IMR-90 (cell line): Measurements from ENCODE around the gene FMN1. TPM values are rescaled to one million over a fixed set of nuclear protein-coding genes. Genes with fewer than 3 reads are reported as not detected.
A peak's percentile ranks its signal among the peaks of the same experiment; 100 is the strongest.

Experiments used
- ATAC-seq: fragments of 200-7000 bp; cut with Tn5 transposase; 2 replicates; pipeline ENCODE4 v1.9.1; 2020; ENCODE audit warnings: low read depth, mild to moderate bottlenecking, moderate library complexity
- BruUV-seq: library from RNA; stranded (reverse); fragments of 400-500 nt; replicated peaks from 2 replicates; lab custom pipeline; 2021; lab: Mats Ljungman, UMichigan
- CTCF ChIA-PET: fragments of 300-600 bp; formaldehyde crosslinking; extraction: SDS; loops from one replicate; lab custom pipeline; 2021; ENCODE audit warnings: antibody characterized with exemption; lab: Yijun Ruan, JAX
- POLR2A ChIA-PET: fragments of 300-600 bp; sonication (Branson Sonifier 250); formaldehyde crosslinking; loops from one replicate; lab custom pipeline; 2022; ENCODE audit warnings: antibody characterized with exemption; ENCODE audit not compliant: unreplicated experiment; lab: Charles Lee
- DNase-seq: peaks from one replicate; pipeline ENCODE4 v3.0.0; 2013
- H2AFZ ChIP-seq: replicated peaks from 2 replicates; pipeline ENCODE3; 2013; ENCODE audit warnings: low read length, mild to moderate bottlenecking; ENCODE audit not compliant: poor library complexity
- H2AK5ac ChIP-seq: 2 replicates; pipeline ENCODE4 v1.6.1; 2013; ENCODE audit warnings: low read depth, low read length, inconsistent platforms
- H2AK9ac ChIP-seq: replicated peaks from 2 replicates; pipeline ENCODE3; 2013; ENCODE audit warnings: mild to moderate bottlenecking, low read depth, low read length, moderate library complexity; ENCODE audit not compliant: poor library complexity
- H2BK120ac ChIP-seq: 2 replicates; pipeline ENCODE4 v1.6.1; 2013; ENCODE audit warnings: low read depth, low read length, inconsistent platforms
- H2BK15ac ChIP-seq: 3 replicates; pipeline ENCODE4 v1.6.1; 2013; ENCODE audit warnings: low read depth, low read length, inconsistent platforms
- H2BK20ac ChIP-seq: 2 replicates; pipeline ENCODE4 v1.6.1; 2013; ENCODE audit warnings: low read depth, mild to moderate bottlenecking, inconsistent platforms, low read length, moderate library complexity
- H2BK5ac ChIP-seq: 2 replicates; pipeline ENCODE4 v1.6.1; 2013; ENCODE audit warnings: mild to moderate bottlenecking, low read depth, low read length, inconsistent platforms; ENCODE audit not compliant: poor library complexity, severe bottlenecking
- H3K14ac ChIP-seq: replicated peaks from 2 replicates; pipeline ENCODE4 v1.6.1; 2013; ENCODE audit warnings: low read depth, low read length, inconsistent platforms
- H3K18ac ChIP-seq: 2 replicates; pipeline ENCODE4 v1.6.1; 2013; ENCODE audit warnings: low read depth, low read length, control low read depth
- H3K23ac ChIP-seq: 2 replicates; pipeline ENCODE4 v1.6.1; 2013; ENCODE audit warnings: low read depth, low read length, inconsistent platforms
- H3K27ac ChIP-seq: 2 replicates; pipeline ENCODE4 v1.5.1; 2013; ENCODE audit warnings: mild to moderate bottlenecking, control low read depth, low read length; ENCODE audit not compliant: insufficient read depth
- H3K27me3 ChIP-seq: 2 replicates; pipeline ENCODE4 v1.6.1; 2013; ENCODE audit warnings: low read length; ENCODE audit not compliant: control insufficient read depth, insufficient read depth
- H3K36me3 ChIP-seq: 2 replicates; pipeline ENCODE4 v1.6.1; 2013; ENCODE audit warnings: low read length, mixed read lengths; ENCODE audit not compliant: control insufficient read depth, insufficient read depth
- H3K4ac ChIP-seq: 2 replicates; pipeline ENCODE4 v1.6.1; 2013; ENCODE audit warnings: low read depth, low read length, inconsistent platforms
- H3K4me1 ChIP-seq: 2 replicates; pipeline ENCODE4 v1.6.1; 2013; ENCODE audit warnings: low read length, mixed read lengths; ENCODE audit not compliant: control insufficient read depth, insufficient read depth
- H3K4me2 ChIP-seq: 2 replicates; pipeline ENCODE4 v1.6.1; 2013; ENCODE audit warnings: low read depth, mild to moderate bottlenecking, control low read depth, low read length, moderate library complexity
- H3K4me3 ChIP-seq: 2 replicates; pipeline ENCODE4 v1.5.1; 2013; ENCODE audit warnings: low read depth, mild to moderate bottlenecking, control low read depth, low read length, moderate library complexity; ENCODE audit not compliant: insufficient read depth
- H3K56ac ChIP-seq: 2 replicates; pipeline ENCODE4 v1.6.1; 2013; ENCODE audit warnings: low read length, inconsistent platforms; ENCODE audit not compliant: insufficient read depth; ENCODE audit errors: extremely low read depth
- H3K79me1 ChIP-seq, 2 experiments: 2 replicates each; pipeline ENCODE4 v1.6.1; 2013; ENCODE audit warnings: low read length in 2 of 2, inconsistent platforms in 1 of 2, low read depth in 1 of 2
- H3K9ac ChIP-seq: 2 replicates; pipeline ENCODE4 v1.6.1; 2013; ENCODE audit warnings: low read depth, low read length, control low read depth
- H3K9me1 ChIP-seq: 2 replicates; pipeline ENCODE4 v1.6.1; 2013; ENCODE audit warnings: low read length, inconsistent platforms; ENCODE audit not compliant: insufficient read depth
- H3K9me3 ChIP-seq: 2 replicates; pipeline ENCODE4 v1.6.1; 2013; ENCODE audit warnings: low read length; ENCODE audit not compliant: control insufficient read depth, insufficient read depth
- H4K20me1 ChIP-seq: 2 replicates; pipeline ENCODE4 v1.6.1; 2013; ENCODE audit warnings: low read length, inconsistent platforms; ENCODE audit not compliant: insufficient read depth
- H4K5ac ChIP-seq: 2 replicates; pipeline ENCODE4 v1.6.1; 2013; ENCODE audit warnings: mild to moderate bottlenecking, low read depth, low read length, control low read depth
- H4K8ac ChIP-seq, 2 experiments: 2 replicates each; pipeline ENCODE4 v1.6.1; 2013; ENCODE audit warnings: low read depth in 2 of 2, low read length in 2 of 2, control low read depth in 1 of 2, inconsistent platforms in 1 of 2
- H4K91ac ChIP-seq: 2 replicates; pipeline ENCODE4 v1.6.1; 2013; ENCODE audit warnings: low read depth, low read length, inconsistent platforms; ENCODE audit not compliant: insufficient read depth
- CEBPB ChIP-seq: IDR thresholded peaks from 2 replicates; pipeline ENCODE4 v1.6.1; 2012; ENCODE audit warnings: low read depth, low read length, improper control_type of control experiment
- FOS ChIP-seq: fragments of 150-350 bp; IDR thresholded peaks from 2 replicates; pipeline ENCODE4 v1.6.1; 2016; ENCODE audit warnings: low read depth, low read length
- MAFK ChIP-seq: IDR thresholded peaks from 2 replicates; pipeline ENCODE4 v1.6.1; 2012; ENCODE audit warnings: low read depth, low read length, improper control_type of control experiment
- NFE2L2 ChIP-seq: fragments of 150-350 bp; IDR thresholded peaks from 2 replicates; pipeline ENCODE4 v1.6.1; 2016; ENCODE audit warnings: low read depth, mild to moderate bottlenecking, low read length
- SMC3 ChIP-seq: fragments of 150-350 bp; IDR thresholded peaks from 2 replicates; pipeline ENCODE4 v1.6.1; 2016; ENCODE audit warnings: low read depth, mild to moderate bottlenecking, antibody characterized with exemption, low read length, moderate library complexity
- WGBS, 2 experiments: methylation state at CpG; one replicate each; pipeline versions ENCODE4 v1.1.5 to v1.1.7; 2013; ENCODE audit warnings: missing lambda C conversion rate in 2 of 2; ENCODE audit not compliant: insufficient read length in 1 of 2; ENCODE audit errors: extremely low coverage in 2 of 2; 5-methylcytosine and 5-hydroxymethylcytosine counted together
- dilution Hi-C: fragments of 300-500 bp; cut with HindIII; formaldehyde crosslinking; loops from one replicate; pipeline ENCODE4 v1.14.3; 2018; ENCODE audit warnings: low sequenced_read_pairs; ENCODE audit not compliant: unreplicated experiment
- in situ Hi-C: fragments of 300-500 bp; cut with MboI; formaldehyde crosslinking; loops from 3 replicates; pipeline ENCODE4 v1.14.3; 2019; ENCODE audit warnings: low sequenced_read_pairs, inconsistent platforms, mixed read lengths
- intact Hi-C: fragments of 100-400 bp; cut with micrococcal nuclease; formaldehyde crosslinking; loops from 2 replicates; pipeline ENCODE4 v1.10.0; 2022
- polyA plus RNA-seq, 3 experiments: library from polyadenylated mRNA; depleted of rRNA; stranded (reverse); fragments of >200 nt; gene quantifications; 2 replicates each; pipeline ENCODE4 v1.2.3, GENCODE V29; 2012; ENCODE audit warnings: low replicate concordance in 1 of 3
- total RNA-seq: library from RNA; depleted of rRNA; stranded (reverse); fragments of >200 nt; gene quantifications from 2 replicates; pipeline ENCODE4 v1.2.3, GENCODE V29; 2012

Gene FMN1
- total and polyA plus RNA-seq, 2 of the 4 experiments (the other 2 are of a cell fraction) = 7.3 to 17.6 TPM

DNA sequence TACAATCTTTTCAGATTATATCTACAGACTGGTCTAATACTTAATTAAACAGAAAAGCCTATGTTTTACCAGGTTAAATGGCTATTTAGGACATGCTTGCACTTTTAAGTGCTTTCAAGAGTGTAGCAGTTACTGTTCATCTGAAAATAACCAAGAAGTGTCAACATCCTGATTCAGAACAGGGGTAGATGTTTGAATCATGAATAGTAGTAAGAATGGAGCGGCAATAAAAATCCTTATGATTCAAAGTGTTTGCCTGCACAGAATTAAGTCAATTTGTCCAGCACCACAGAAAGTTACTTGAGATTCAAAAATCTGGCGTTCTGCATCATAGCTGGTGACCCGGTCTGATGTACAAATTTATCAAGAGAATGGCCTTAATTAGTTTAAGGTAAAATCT is 428.4 kb downstream of the FMN1 start:
- no peak for DNase-seq
- no peak for TF ChIP-seq SMC3
- TF ChIP-seq CEBPB = no peak
- TF ChIP-seq FOS = no peak
- TF ChIP-seq NFE2L2 = no peak
- TF ChIP-seq MAFK = no peak
- Histone ChIP-seq H3K9me1 (peaks cover 3% of the 10 kb centered on the region), H3K9me3 (no peaks in the 10 kb centered on the region), H3K14ac (no peak overlapping the region), H3K9ac (no peak overlapping the region), H2AK5ac (no peak overlapping the region), H3K56ac (no peak overlapping the region), H4K20me1 (no peaks in the 10 kb centered on the region), H4K8ac (peak overlapping the region; percentile 26 to 43; a peak in 2 of 4 replicates), H4K5ac (no peak overlapping the region), H2BK15ac (no peak overlapping the region), H2BK5ac (peak overlapping the region; percentile 11), H3K4me1 (peaks cover 9% of the 10 kb centered on the region; the same call in 1 of the 2 replicates), H3K27ac (no peak overlapping the region), H3K4ac (no peak overlapping the region), H4K91ac (no peak overlapping the region), H3K27me3 (no peaks in the 10 kb centered on the region), H2AK9ac (no peak overlapping the region), H3K18ac (no peak overlapping the region), H2AFZ (no peak overlapping the region), H2BK20ac (no peak overlapping the region), H3K4me2 (no peak overlapping the region), H2BK120ac (no peak overlapping the region), H3K23ac (no peak overlapping the region), H3K4me3 (no peak overlapping the region), H3K79me1 (peaks cover 28 to 62% of the 10 kb centered on the region in 2 experiments), H3K36me3 (peaks cover 5% of the 10 kb centered on the region)
- WGBS, 2 experiments = 40% methylated on average over 1 of the region's 3 CpGs; no CpG with 5 or more reads in 1 of the 2 experiments
- BruUV-seq = no TSS peak
- intact Hi-C loops (no loop called here), dilution Hi-C loops (no loop called here), in situ Hi-C loops (no loop called here)
- ATAC-seq = no peak
- ChIA-PET POLR2A (no interaction called here), CTCF (no interaction called here)
